ENCODE results near the gene CNKSR2. TPM values are rescaled to one million over a fixed set of nuclear protein-coding genes. Genes with fewer than 3 reads are reported as not detected.
"Not testable (repeated sequence)": the region's sequence is repeated elsewhere in the genome, so short reads cannot be mapped to it uniquely, and the experiment has no call there.

CNKSR2 gene
- total and polyA plus RNA-seq, 5 experiments from 2014 or later = 5.9 to 20.6 (median 7.1) TPM

DNA sequence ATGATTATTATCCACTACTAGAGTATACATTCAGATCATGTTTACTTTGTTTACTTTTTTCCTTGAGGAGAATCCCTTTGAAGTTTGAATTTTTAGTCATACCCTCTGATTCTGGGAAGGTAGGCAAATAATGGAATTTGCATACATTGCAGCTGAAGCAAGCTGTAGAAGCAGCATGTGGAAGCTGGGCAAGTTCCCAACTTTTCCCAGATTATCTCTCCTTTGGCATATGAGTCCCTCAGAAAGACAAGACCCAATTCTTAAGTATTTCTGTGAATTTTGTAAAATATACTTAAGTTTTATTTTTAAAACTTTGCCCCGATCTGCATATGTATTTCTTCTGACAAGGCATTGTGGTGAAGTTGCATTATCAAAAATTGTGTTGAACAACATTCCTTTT is 94.9 kb downstream of the CNKSR2 start:
- POLR2A ChIA-PET = no interaction called here
- no peak overlapping the region for H3K27ac Mint-ChIP-seq
- peaks cover 0 to 4% (median 0%) of the 10 kb centered on the region in 9 donors for H3K9me3 Mint-ChIP-seq
- ATAC-seq (no peak), DNase-seq (no peak)
- H3K4me3 Mint-ChIP-seq = no peak overlapping the region
- H3K27me3 Mint-ChIP-seq = no peaks in the 10 kb centered on the region
- H3K4me1 Mint-ChIP-seq = peaks cover 0 to 3% (median 1%) of the 10 kb centered on the region in 4 donors
- peaks cover 0 to 5% (median 5%) of the 10 kb centered on the region in 3 donors for H3K36me3 Mint-ChIP-seq

DNA sequence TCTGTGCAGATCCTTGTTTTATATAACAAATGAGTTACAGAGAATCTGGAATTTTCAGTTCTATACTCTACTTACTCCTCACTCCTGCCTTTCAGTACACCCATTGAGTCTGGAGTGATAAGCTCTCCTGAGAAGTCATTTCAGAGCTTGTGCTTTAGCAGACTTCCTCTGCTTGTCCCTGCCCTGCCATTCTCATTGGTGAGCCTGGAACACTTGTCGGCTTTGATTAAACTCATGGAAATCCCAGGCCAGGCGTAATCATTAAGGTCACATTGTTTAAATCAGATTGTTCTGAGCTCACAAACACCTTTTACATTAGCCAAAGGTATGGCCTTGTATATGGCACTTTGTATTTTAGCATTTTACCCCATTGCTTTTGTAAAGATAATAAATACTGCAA is 102.7 kb downstream of the CNKSR2 start:
- ATAC-seq (no peak), DNase-seq (no peak)
- Mint-ChIP-seq H3K27me3 (no peaks in the 10 kb centered on the region), H3K36me3 (peaks cover 0 to 4% (median 0%) of the 10 kb centered on the region in 3 donors), H3K27ac (peak overlapping the region in 3 of 10 donors; percentile 21 to 66 (median 28)), H3K9me3 (no peaks in the 10 kb centered on the region), H3K4me3 (no peak overlapping the region), H3K4me1 (peaks cover 0 to 6% (median 3%) of the 10 kb centered on the region in 4 donors)
- POLR2A ChIA-PET = no interaction called here

DNA sequence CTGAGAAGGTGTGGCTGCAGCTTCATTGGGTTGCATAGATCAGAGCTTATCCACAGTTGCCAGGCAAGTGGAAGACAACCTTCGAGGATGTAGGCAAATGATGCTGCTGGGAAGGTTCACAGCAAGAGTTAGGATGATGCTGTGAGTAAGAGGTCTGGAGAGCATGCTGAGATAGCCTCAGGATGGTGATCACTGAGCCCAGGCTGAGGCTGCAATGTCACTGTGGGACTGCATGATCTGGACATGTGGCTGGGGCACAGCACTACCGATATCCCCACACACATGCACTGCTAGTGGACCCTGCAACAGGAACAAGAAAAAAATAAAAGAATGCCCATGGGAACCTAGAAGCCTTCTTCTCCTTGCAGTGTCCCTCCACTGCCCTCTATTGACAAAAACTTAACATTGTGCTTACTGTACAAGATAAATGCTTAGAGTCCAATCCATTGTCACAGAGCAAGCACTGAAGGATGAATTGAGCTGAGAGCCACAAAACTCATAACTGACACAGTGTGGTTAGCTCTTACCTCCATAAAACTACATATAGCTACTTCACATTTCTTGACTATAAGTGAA is 105.6 kb downstream of the CNKSR2 start:
- ATAC-seq (peak; percentile 69 to 74), DNase-seq (peak in 6 of 10 donors; percentile 9 to 60 (median 24))
- peak overlapping the region in 1 of 10 donors; percentile 55 for H3K27ac Mint-ChIP-seq
- peaks cover 0 to 6% (median 3%) of the 10 kb centered on the region in 4 donors for H3K4me1 Mint-ChIP-seq
- H3K27me3 Mint-ChIP-seq = no peaks in the 10 kb centered on the region
- no peaks in the 10 kb centered on the region for H3K9me3 Mint-ChIP-seq
- POLR2A ChIA-PET = interaction anchor here (1.1 kb wide), 1 partner anchor 950 kb away, joined by 3 read pairs; no protein-coding TSS in a partner anchor
- H3K36me3 Mint-ChIP-seq = no peaks in the 10 kb centered on the region
- H3K4me3 Mint-ChIP-seq = no peak overlapping the region

DNA sequence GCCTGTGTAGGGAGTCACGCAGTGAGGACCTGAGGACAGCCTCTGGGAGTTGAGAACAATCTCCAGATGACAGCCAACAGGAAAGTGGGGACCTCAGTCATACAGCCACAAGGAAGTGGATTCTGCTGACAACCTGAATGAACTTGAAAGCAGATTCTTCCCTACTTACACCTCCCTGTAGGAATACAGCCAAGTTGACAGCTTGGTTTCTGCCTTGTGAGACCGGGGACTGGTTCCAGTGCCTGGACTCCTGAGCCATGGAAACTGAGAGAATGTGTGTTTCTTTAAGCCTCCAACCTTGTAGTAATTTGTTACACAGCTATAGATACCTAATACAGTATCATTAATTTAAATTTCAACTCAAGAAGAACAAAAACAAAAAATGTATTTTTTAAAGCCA is 107.5 kb downstream of the CNKSR2 start:
- Mint-ChIP-seq H3K36me3 (no peaks in the 10 kb centered on the region), H3K27ac (peak overlapping the region in 1 of 10 donors; percentile 22), H3K4me1 (peaks cover 0 to 6% (median 2%) of the 10 kb centered on the region in 4 donors), H3K27me3 (no peaks in the 10 kb centered on the region), H3K9me3 (no peaks in the 10 kb centered on the region), H3K4me3 (no peak overlapping the region)
- no peak for ATAC-seq
- POLR2A ChIA-PET = no interaction called here
- no peak for DNase-seq

DNA sequence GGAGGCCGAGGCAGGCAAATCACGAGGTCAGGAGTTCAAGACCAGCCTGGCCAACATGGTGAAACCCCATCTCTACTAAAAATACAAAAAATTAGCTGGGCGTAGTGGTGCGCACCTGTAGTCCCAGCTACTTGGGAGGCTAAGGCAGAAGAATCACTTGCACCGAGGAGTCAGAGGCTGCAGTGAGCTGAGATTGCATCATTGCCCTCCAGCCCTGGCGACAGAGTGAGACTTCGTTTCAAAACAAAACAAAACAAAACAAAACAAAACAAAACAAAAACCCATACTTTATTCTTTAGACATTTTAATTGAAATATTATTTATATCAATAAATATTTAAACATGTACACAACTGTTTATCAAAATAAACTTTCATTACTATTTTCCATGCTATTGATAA is 109.8 kb downstream of the CNKSR2 start:
- DNase-seq, H3K27me3 Mint-ChIP-seq, H3K36me3 Mint-ChIP-seq, ATAC-seq, H3K27ac Mint-ChIP-seq, H3K4me3 Mint-ChIP-seq, H3K9me3 Mint-ChIP-seq, POLR2A ChIA-PET, H3K4me1 Mint-ChIP-seq: not testable (repeated sequence)

DNA sequence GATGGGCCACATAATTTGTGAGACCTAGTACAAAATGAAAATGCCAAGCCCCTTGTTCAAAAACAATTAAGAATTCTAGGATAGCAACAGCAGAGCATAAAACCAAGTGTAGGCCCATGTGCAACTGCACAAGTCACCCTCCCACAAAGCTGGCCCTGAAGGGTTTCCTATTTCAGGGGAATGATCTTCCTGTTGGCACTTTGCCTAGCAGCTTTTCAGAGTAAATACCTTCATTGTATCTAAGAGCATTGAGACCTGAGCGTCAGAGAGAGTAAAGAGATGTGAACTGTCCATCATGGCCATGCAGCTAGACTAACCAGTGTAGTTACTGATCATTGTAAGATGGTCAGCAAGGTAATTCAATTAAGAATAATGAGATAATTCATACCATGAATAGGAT is 113.6 kb downstream of the CNKSR2 start:
- peaks cover 0 to 6% (median under 1%) of the 10 kb centered on the region in 4 donors for H3K4me1 Mint-ChIP-seq
- peaks cover 0 to 28% (median 0%) of the 10 kb centered on the region in 3 donors for H3K36me3 Mint-ChIP-seq
- no peak overlapping the region for H3K4me3 Mint-ChIP-seq
- H3K27ac Mint-ChIP-seq = no peak overlapping the region
- DNase-seq (no peak), ATAC-seq (no peak)
- POLR2A ChIA-PET = no interaction called here
- no peaks in the 10 kb centered on the region for H3K27me3 Mint-ChIP-seq
- H3K9me3 Mint-ChIP-seq = no peaks in the 10 kb centered on the region

DNA sequence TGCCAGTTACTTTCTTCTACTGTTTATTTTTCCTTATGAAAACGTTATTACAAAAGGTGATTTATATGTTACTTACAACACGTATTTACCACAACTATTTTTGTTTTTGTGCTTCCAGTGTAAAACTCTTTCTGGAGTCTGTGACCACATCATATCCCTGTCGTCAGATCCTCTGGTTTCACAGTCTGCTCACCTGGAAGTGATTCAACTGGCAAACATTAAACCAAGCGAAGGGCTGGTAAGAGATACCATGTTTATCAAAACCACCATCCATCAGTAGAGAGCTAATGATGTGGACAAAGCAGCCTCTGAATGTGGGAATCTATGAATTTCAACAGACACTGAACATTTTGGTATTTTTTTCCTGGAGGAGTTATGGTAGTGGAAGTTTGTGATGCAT is 116.1 kb downstream of the CNKSR2 start:
- Mint-ChIP-seq H3K9me3 (peaks cover 0 to 2% (median 0%) of the 10 kb centered on the region in 9 donors), H3K27ac (no peak overlapping the region), H3K27me3 (no peaks in the 10 kb centered on the region), H3K4me1 (peaks cover 0 to 6% (median under 1%) of the 10 kb centered on the region in 4 donors), H3K36me3 (peaks cover 0 to 30% (median 2%) of the 10 kb centered on the region in 3 donors), H3K4me3 (no peak overlapping the region)
- DNase-seq = no peak
- POLR2A ChIA-PET = no interaction called here
- ATAC-seq = no peak

DNA sequence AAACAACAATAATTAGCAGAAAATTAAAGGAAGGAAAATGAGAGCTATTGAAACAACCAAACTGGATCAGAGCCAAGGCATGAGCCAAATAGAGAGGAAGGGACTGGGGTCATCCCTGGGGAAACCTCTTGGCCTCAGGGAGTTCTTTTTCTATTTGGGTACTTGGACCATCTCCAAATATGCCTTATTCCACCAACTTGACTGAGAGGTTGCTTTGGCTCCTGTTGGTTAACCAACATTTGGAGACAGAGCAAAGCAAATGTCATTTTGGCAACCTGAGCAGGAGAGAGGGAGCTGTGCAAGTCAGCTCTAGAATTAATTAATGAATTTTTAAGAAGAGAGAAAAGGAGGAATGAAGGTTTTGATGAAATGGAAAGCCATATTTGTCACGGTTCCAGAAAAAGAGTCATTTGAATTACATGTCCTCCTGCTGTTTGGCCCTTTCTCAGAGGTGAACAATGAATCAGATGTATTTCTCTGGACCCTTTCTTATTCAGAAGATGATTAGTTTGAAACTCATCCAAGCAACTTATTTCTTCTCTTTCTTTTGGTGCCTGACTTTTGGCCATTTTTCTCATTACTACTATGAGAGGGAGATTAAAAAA is 119.1 kb downstream of the CNKSR2 start:
- POLR2A ChIA-PET = no interaction called here
- Mint-ChIP-seq H3K27ac (no peak overlapping the region), H3K27me3 (no peaks in the 10 kb centered on the region), H3K4me3 (no peak overlapping the region), H3K4me1 (no peaks in the 10 kb centered on the region), H3K9me3 (peaks cover 0 to 2% (median 0%) of the 10 kb centered on the region in 9 donors), H3K36me3 (peaks cover 0 to 40% (median 2%) of the 10 kb centered on the region in 3 donors)
- no peak for DNase-seq
- ATAC-seq = no peak

DNA sequence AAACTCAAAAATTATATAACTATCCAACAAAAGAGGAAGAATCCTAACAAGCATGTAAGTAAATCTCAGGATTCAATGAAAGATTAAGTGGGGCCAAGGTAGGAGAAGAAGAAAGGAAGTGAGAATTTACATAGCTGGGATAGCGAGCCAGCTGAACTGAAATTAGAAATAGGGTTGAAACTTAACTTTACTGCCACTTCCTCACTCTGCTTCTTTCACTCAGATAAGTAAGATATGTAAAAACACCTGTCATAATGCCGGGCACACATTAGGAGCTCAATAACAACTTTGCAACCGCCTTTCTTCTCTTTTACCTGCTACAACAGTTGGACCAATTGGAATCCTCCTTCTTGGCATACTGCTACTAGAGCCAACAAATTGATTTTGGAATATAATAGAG is 129.4 kb downstream of the CNKSR2 start:
- H3K36me3 Mint-ChIP-seq = peaks cover 0 to 22% (median 9%) of the 10 kb centered on the region in 3 donors
- POLR2A ChIA-PET = no interaction called here

DNA sequence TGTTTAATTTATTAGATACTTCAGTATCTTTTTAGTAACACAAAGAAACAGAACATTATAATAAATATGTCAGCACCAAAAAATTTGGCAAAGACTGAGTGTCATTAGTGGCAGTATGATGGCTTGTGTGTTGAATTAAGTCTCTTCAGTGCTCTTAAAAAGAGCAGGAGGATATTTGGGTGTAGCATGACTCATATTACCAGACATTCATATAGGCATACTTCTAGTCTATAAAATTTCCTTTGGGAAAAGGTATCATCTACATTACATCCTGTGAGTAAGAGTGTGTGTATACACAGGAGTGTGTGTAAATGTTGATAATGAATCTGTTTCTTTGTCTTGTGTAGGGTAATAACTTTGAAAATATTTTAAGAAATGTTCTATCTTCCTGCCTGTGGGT is 135.7 kb downstream of the CNKSR2 start:
- POLR2A ChIA-PET = no interaction called here
- Mint-ChIP-seq H3K4me3 (no peak overlapping the region), H3K27me3 (no peaks in the 10 kb centered on the region), H3K9me3 (peaks cover 0 to 2% (median 0%) of the 10 kb centered on the region in 9 donors), H3K4me1 (peaks cover 0 to 2% (median 0%) of the 10 kb centered on the region in 4 donors), H3K36me3 (peaks cover 4 to 16% (median 5%) of the 10 kb centered on the region in 3 donors), H3K27ac (no peak overlapping the region)
- ATAC-seq (no peak), DNase-seq (no peak)

More for the DNA sequence above, 129.4 kb downstream of the CNKSR2 start:
- Mint-ChIP-seq H3K9me3 (peaks cover 0 to 2% (median 0%) of the 10 kb centered on the region in 9 donors), H3K27me3 (no peaks in the 10 kb centered on the region), H3K4me1 (peaks cover 0 to 2% (median 0%) of the 10 kb centered on the region in 4 donors), H3K4me3 (no peak overlapping the region), H3K27ac (no peak overlapping the region)
- no peak for DNase-seq
- ATAC-seq = no peak

DNA sequence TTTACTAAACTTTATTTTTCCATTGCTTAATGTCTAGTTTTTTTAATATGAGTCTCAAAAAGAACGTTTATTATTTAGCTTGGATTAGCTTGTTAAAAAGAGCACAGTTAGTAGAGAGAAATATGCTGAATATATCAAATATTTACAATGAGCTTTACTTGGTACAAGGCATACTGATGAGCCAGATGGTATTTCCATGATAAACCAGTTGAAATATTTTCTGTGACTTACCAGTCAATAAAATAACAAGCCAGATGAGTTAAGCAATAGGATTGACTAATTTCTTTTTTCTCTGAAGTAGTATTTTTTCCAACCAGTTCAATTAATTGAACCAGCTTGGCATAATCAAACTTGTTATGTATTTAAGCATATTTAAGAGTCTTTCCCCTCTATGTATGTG is 149.8 kb downstream of the CNKSR2 start:
- Mint-ChIP-seq H3K9me3 (no peaks in the 10 kb centered on the region), H3K36me3 (peaks cover 0 to 5% (median 3%) of the 10 kb centered on the region in 3 donors), H3K27ac (no peak overlapping the region), H3K4me3 (no peak overlapping the region), H3K27me3 (no peaks in the 10 kb centered on the region), H3K4me1 (no peaks in the 10 kb centered on the region)
- DNase-seq = no peak
- ATAC-seq = no peak
- POLR2A ChIA-PET = no interaction called here

DNA sequence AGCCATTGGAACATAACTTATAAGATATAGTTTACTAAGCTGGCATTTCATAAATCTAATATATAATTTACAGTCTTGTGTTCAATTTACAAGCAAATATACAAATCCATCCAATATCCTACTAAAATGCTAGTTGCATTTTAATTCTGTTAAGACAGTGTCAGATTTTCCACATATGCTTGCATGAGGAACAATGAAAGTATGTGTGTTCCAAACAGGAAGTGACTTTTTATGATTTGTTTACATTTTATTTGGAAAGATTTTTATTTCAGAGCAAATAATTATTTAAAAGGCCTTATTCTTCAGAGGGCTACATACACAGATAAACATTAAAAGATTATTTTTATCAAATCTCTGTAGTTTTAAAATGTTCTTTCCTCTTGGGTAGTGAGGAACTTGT is 153.9 kb downstream of the CNKSR2 start:
- peaks cover 5 to 12% (median 8%) of the 10 kb centered on the region in 3 donors for H3K36me3 Mint-ChIP-seq
- POLR2A ChIA-PET = no interaction called here
- no peak overlapping the region for H3K4me3 Mint-ChIP-seq
- DNase-seq (no peak), ATAC-seq (no peak)
- no peaks in the 10 kb centered on the region for H3K27me3 Mint-ChIP-seq
- H3K27ac Mint-ChIP-seq = no peak overlapping the region
- no peaks in the 10 kb centered on the region for H3K4me1 Mint-ChIP-seq
- H3K9me3 Mint-ChIP-seq = peaks cover 0 to 2% (median 0%) of the 10 kb centered on the region in 9 donors

DNA sequence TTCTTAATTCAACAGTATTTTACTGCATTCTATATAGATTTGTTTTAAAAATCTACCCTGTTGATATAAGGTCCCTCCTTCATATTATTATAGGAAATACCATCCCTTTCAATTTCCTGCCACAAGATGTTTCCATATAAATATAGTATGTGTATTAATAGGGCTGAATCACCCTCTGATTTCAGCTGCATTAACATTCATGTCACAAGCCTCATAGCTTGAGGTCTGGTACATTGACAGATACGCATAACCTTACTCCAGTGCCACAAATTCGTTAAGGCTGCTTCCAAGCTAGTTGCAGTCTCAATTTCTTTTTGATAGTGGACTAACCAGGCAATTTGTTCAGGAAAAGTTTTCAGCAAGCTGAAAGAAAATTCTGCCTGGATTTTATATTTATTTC is 155.6 kb downstream of the CNKSR2 start:
- DNase-seq (no peak), ATAC-seq (no peak)
- Mint-ChIP-seq H3K27me3 (no peaks in the 10 kb centered on the region), H3K27ac (no peak overlapping the region), H3K9me3 (peaks cover 0 to 6% (median 2%) of the 10 kb centered on the region in 9 donors), H3K36me3 (peaks cover 15 to 22% (median 18%) of the 10 kb centered on the region in 3 donors), H3K4me1 (no peaks in the 10 kb centered on the region), H3K4me3 (no peak overlapping the region)
- POLR2A ChIA-PET = no interaction called here

Data from naive thymus-derived CD8-positive, alpha-beta T cell (primary cell).